ENCODE measurements around the gene PLRG1. TPM values are rescaled to one million over a fixed set of nuclear protein-coding genes. Genes with fewer than 3 reads are reported as not detected.
"Not testable (repeated sequence)": the region's sequence is repeated elsewhere in the genome, so short reads cannot be mapped to it uniquely, and the experiment has no call there.

PLRG1 gene
- 10 to 100 TPM in 11 of 12 donors, not detected in 1; 49.5 to 72.2 (median 64.1) TPM for polyA plus RNA-seq (ENCODE audit: insufficient read length in 12 of 12)
- long read RNA-seq, donor 1, transcript PLRG1-212 (2 exons, 570 nt): major isoform, 6 of 17 reads
- long read RNA-seq, donor 1, partial matches to known transcripts: 5 of 17 reads
- long read RNA-seq, donor 1, other reads (novel, unspliced or antisense): 0 of 17 reads
- long read RNA-seq, donor 2, transcript PLRG1-202 (15 exons, 3,351 nt): major isoform, 16 of 19 reads
- long read RNA-seq, donor 2, partial matches to known transcripts: 0 of 19 reads
- long read RNA-seq, donor 2, other reads (novel, unspliced or antisense): 0 of 19 reads
- long read RNA-seq, donor 3, transcript PLRG1-202 (15 exons, 3,351 nt): major isoform, 7 of 10 reads
- long read RNA-seq, donor 3, partial matches to known transcripts: 0 of 10 reads
- long read RNA-seq, donor 3, other reads (novel, unspliced or antisense): 0 of 10 reads
- long read RNA-seq, donor 4, transcript PLRG1-202 (15 exons, 3,351 nt): major isoform, 5 of 7 reads
- long read RNA-seq, donor 4, partial matches to known transcripts: 0 of 7 reads
- long read RNA-seq, donor 4, other reads (novel, unspliced or antisense): 0 of 7 reads
- long read RNA-seq, donor 5, transcript PLRG1-202 (15 exons, 3,351 nt): major isoform, 16 of 26 reads
- long read RNA-seq, donor 5, partial matches to known transcripts: 8 of 26 reads
- long read RNA-seq, donor 5, other reads (novel, unspliced or antisense): 0 of 26 reads
- long read RNA-seq, donor 6, transcript PLRG1-202 (15 exons, 3,351 nt): major isoform, 7 of 10 reads
- long read RNA-seq, donor 6, partial matches to known transcripts: 0 of 10 reads
- long read RNA-seq, donor 6, other reads (novel, unspliced or antisense): 0 of 10 reads
- long read RNA-seq, donor 7, transcript PLRG1-202 (15 exons, 3,351 nt): major isoform, 6 of 9 reads
- long read RNA-seq, donor 7, partial matches to known transcripts: 0 of 9 reads
- long read RNA-seq, donor 7, other reads (novel, unspliced or antisense): 0 of 9 reads
- long read RNA-seq, donor 8, transcript PLRG1-202 (15 exons, 3,351 nt): major isoform, 12 of 28 reads
- long read RNA-seq, donor 8, partial matches to known transcripts: 12 of 28 reads
- long read RNA-seq, donor 8, other reads (novel, unspliced or antisense): 0 of 28 reads
- long read RNA-seq, donor 9, transcript PLRG1-202 (15 exons, 3,351 nt): major isoform, 5 of 20 reads
- long read RNA-seq, donor 9, partial matches to known transcripts: 11 of 20 reads
- long read RNA-seq, donor 9, other reads (novel, unspliced or antisense): 0 of 20 reads
- long read RNA-seq, donor 10, transcript PLRG1-202 (15 exons, 3,351 nt): major isoform, 7 of 14 reads
- long read RNA-seq, donor 10, partial matches to known transcripts: 5 of 14 reads
- long read RNA-seq, donor 10, other reads (novel, unspliced or antisense): 0 of 14 reads
- long read RNA-seq, donor 11, transcript PLRG1-202 (15 exons, 3,351 nt): major isoform, 9 of 22 reads
- long read RNA-seq, donor 11, partial matches to known transcripts: 10 of 22 reads
- long read RNA-seq, donor 11, other reads (novel, unspliced or antisense): 0 of 22 reads

- DNase-seq: peak; percentile 99
These were observed at the start of gene PLRG1 for GRCh38 chr4:154549894-154550790. PLRG1 (minus strand) TSS chr4:154550400; CDS start chr4:154550308, 92 bp downstream.

GRCh38 chr4:154597798-154598774, 47.9 kb upstream of the PLRG1 start:
- DNase-seq: no peak

- not testable (repeated sequence) for DNase-seq
These were observed 47.1 kb upstream of the PLRG1 start for GRCh38 chr4:154597281-154597680.

- DNase-seq: no peak
These were observed 45.6 kb upstream of the PLRG1 start for GRCh38 chr4:154595807-154596206.

GRCh38 chr4:154594343-154594742, 44.1 kb upstream of the PLRG1 start:
- DNase-seq: not testable (repeated sequence)

- no peak for DNase-seq
These were observed 43.7 kb upstream of the PLRG1 start for GRCh38 chr4:154593868-154594267.

GRCh38 chr4:154591890-154592289, 41.7 kb upstream of the PLRG1 start:
- no peak for DNase-seq

GRCh38 chr4:154590329-154591006, 40.3 kb upstream of the PLRG1 start, which contains the start of gene FGA:
FGA (minus strand) TSS chr4:154590742; CDS start chr4:154590687, 55 bp downstream.
- DNase-seq: no peak

GRCh38 chr4:154589296-154590197, 39.3 kb upstream of the PLRG1 start:
- DNase-seq: no peak

GRCh38 chr4:154588198-154588597, 38.0 kb upstream of the PLRG1 start:
- no peak for DNase-seq

- DNase-seq: no peak
These were observed 36.3 kb upstream of the PLRG1 start for GRCh38 chr4:154586296-154587033.

GRCh38 chr4:154585369-154586018, 35.3 kb upstream of the PLRG1 start:
- DNase-seq: no peak

- no peak for DNase-seq
These were observed 34.1 kb upstream of the PLRG1 start for GRCh38 chr4:154584259-154584658.

GRCh38 chr4:154583677-154584076, 33.5 kb upstream of the PLRG1 start:
- no peak for DNase-seq

GRCh38 chr4:154583230-154583629, 33.0 kb upstream of the PLRG1 start:
- no peak for DNase-seq

- DNase-seq: no peak
These were observed 32.5 kb upstream of the PLRG1 start for GRCh38 chr4:154582723-154583122.

Data from muscle of arm (tissue), 14 donors.